Fibroblast of the aortic adventitia (primary cell): ENCODE results near the gene CCNY. TPM values are rescaled to one million over a fixed set of nuclear protein-coding genes. Genes with fewer than 3 reads are reported as not detected.
A peak's percentile ranks its signal among the peaks of the same experiment; 100 is the strongest.
"Not testable (repeated sequence)": the region's sequence is repeated elsewhere in the genome, so short reads cannot be mapped to it uniquely, and the experiment has no call there.

ENCODE experiments used
- DNase-seq: peaks from one replicate; pipeline ENCODE4 v3.0.0-alpha.2; 2010; ENCODE audit warnings: low read depth
- H3K4me3 ChIP-seq: 2 replicates; pipeline ENCODE4 v1.5.1; 2011; ENCODE audit warnings: low read depth, mild to moderate bottlenecking, control low read depth, low read length, moderate library complexity
- total RNA-seq: library from RNA; depleted of rRNA; stranded (reverse); fragments of >200 nt; gene quantifications from 2 replicates; pipeline ENCODE4 v1.2.3, GENCODE V29; 2012; ENCODE audit warnings: low replicate concordance
- TF ChIP-seq, protein P1 (sequence below): IDR thresholded peaks from 2 replicates; pipeline ENCODE4 v1.5.1; 2011; ENCODE audit warnings: mild to moderate bottlenecking, low read length, control low read depth, inconsistent platforms; ENCODE audit not compliant: insufficient read depth

Gene CCNY
- total RNA-seq, 1 donor, result 55.4 TPM

DNA sequence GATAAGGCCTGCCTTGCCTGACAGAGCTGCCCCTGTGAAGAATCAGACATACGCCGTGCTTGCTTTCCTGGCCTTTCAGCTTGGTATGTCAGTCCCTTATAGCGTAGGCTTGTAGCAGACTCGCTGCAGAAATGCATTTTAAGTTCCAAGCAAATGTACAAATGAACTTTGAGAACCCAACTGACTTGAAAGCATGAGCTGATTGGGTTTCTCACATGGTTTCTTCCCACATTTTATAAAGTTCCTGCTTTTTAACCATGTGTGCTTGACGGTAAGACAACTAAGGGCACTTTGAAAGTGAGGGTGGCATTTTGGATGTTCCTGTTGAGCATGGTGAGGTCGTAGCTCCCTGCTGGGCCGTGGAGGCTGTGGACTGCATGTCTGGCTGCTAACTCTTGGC lies 62.6 kb downstream of the CCNY start:
- TF ChIP-seq, protein P1, sequence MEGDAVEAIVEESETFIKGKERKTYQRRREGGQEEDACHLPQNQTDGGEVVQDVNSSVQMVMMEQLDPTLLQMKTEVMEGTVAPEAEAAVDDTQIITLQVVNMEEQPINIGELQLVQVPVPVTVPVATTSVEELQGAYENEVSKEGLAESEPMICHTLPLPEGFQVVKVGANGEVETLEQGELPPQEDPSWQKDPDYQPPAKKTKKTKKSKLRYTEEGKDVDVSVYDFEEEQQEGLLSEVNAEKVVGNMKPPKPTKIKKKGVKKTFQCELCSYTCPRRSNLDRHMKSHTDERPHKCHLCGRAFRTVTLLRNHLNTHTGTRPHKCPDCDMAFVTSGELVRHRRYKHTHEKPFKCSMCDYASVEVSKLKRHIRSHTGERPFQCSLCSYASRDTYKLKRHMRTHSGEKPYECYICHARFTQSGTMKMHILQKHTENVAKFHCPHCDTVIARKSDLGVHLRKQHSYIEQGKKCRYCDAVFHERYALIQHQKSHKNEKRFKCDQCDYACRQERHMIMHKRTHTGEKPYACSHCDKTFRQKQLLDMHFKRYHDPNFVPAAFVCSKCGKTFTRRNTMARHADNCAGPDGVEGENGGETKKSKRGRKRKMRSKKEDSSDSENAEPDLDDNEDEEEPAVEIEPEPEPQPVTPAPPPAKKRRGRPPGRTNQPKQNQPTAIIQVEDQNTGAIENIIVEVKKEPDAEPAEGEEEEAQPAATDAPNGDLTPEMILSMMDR, result no peak
- no peak overlapping the region for H3K4me3 ChIP-seq
- DNase-seq, result no peak

DNA sequence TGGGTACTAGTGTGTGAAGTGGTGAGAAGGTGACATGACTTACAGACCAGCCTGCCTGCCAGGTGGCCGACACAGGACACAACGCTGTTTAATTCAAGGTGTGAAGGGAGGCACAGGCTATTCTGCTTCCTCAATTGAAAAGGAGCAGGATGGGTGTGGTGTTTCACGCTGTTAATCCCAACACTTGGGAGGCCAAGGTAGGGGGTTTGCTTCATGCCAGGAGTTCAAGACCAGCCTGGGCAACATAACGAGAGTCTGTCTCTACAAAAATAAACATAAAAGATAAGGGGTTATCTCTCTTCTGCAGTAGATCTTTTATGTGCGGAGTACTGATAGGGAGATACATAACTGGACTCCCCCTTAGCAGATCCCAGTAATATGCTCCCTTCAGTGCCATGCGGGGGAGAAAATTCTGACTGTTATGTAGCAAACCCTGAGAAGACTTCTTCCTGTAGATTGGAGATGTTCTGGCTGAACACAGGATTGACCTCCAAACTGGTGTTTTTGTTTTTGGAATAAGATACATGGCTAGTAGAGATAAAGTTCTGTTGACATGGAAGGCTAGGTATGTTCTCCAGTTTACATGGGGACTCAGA lies 63.2 kb downstream of the CCNY start:
- no peak overlapping the region for H3K4me3 ChIP-seq
- no peak for DNase-seq
- TF ChIP-seq, protein P1, result no peak

DNA sequence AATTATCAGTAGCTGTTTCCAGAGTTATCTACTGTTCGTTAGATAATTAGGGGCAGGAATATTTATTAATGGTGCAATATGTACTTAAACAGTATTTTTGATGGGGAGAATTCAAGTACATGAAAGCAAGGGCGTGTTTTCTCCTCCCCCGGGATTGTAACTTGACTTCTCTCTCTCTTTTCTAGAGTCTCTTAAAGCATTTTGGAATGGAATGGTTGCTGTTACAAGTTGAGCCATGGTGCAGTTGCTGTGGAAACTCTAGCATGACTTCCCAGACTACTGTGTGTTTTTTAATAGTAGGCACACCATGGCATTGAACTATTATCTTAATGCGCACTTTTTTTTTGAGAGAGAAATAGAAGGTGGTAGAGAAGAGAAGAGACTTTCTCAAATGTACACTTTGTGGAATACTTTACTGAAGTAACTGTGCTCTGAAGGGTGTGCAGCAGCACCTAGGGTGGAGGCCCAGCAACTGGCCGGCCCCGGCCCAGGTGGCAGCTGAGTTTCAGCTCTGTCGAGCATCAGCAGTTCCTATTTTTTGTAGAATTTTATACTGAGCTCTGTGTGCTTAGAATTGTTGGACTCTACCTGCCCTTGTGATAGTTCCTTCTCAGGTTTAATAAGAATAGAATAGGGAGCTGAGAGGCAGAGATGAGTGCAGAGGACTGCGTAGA lies 64.4 kb downstream of the CCNY start:
- H3K4me3 ChIP-seq, result no peak overlapping the region
- DNase-seq, result peak; percentile 52
- TF ChIP-seq, protein P1, result no peak

DNA sequence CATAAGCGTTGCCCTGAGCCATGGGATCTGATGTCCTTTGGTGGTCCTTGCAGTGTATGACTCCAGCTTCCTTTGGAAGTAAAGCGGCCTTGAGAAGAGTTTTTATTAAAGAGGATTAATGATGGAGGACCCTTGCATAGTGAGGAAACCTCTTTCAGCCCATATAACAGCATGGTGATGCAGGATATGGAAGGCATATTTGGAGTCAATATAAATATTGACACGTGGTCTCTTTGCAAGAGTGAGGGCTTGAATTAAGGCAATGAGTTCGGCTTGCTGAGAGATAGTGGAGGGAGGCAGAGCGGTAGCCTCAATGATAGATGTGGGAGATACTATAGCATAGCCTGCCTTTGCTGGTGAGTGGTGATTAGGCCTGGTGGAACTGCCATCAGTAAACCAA lies 67.2 kb downstream of the CCNY start:
- not testable (repeated sequence) for DNase-seq, H3K4me3 ChIP-seq

DNA sequence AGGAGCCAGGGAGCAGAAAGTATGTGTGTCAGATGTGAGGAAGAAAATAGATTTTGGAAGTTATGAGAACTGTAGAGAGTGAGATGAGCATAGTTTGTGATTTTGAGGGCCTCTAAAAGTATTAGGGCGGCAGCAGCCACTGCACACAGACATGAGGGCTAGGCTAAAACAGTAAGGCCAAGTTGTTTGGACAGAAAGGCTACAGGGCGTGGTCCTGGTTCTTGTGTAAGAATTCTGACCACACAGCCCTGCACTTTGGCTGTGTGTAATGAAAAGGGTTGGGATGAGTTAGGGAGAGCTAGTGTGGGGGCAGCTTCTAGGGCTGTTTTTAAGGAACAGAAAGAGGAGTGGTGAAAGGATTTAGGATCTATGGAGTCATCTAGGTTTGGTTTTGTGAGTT lies 67.8 kb downstream of the CCNY start:
- not testable (repeated sequence) for H3K4me3 ChIP-seq
- DNase-seq, result peak; percentile 75

DNA sequence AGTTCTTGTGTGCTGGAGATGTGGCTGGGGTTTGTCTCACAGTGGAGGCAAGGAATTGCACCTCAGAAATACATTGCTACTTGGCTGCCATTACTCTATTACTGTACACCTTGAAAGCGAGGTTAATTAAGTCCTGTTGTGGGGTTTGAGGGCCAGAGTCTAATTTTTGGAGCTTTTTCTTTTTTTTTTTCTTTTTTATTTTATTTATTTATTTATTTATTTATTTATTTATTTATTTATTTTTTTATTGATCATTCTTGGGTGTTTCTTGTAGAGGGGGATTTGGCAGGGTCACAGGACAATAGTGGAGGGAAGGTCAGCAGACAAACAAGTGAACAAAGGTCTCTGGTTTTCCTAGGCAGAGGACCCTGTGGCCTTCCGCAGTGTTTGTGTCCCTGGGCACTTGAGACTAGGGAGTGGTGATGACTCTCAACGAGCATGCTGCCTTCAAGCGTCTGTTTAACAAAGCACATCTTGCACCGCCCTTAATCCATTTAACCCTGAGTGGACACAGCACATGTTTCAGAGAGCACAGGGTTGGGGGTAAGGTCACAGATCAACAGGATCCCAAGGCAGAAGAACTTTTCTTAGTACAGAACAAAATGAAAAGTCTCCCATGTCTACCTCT lies 69.8 kb downstream of the CCNY start:
- DNase-seq, H3K4me3 ChIP-seq: not testable (repeated sequence)

DNA sequence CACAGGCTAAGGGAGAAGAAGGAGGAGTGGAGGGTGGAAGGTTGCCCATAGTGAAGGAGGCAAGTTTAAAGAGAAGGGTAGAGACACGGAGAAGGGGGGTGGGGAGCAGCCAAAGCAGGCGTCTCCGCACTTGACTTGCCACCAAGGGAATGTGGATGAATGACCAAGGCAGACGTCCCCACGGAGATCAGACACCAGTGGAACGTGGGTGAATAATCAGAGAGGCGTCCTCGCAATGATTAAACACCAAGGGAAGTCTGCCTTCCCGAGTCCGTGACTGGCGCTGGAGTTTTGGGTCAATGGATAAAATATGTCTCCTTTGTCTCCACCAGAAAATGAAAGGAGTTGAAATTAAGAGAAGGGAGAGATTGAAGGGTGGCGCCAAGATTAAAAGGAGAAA lies 71.4 kb downstream of the CCNY start:
- H3K4me3 ChIP-seq, DNase-seq: not testable (repeated sequence)

DNA sequence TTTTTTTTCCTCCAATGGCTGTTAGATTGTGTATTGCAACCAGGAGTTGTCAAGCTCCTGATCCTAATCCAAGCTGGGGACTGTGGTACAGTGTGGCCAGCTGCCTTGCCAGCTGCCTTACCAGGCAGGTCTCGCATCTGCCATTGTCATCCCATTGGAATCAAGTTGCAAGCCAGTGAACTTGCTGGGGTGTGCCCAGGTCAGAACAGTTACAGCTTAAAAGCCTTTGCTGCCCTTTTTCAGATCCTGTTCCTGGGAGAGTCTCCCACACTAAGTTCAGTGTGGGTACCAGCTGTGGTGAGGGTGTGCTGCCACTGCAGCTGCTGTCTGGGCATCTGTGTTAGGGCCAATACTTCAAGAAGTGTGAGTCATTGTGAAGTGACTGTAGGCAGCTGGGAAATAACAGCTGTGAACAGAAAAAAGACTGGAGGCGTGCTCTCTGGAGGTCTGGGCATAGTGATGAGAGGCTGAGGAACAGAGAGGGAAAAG lies 72.8 kb downstream of the CCNY start:
- peak; percentile 75 for DNase-seq
- TF ChIP-seq, protein P1, result no peak
- no peak overlapping the region for H3K4me3 ChIP-seq

DNA sequence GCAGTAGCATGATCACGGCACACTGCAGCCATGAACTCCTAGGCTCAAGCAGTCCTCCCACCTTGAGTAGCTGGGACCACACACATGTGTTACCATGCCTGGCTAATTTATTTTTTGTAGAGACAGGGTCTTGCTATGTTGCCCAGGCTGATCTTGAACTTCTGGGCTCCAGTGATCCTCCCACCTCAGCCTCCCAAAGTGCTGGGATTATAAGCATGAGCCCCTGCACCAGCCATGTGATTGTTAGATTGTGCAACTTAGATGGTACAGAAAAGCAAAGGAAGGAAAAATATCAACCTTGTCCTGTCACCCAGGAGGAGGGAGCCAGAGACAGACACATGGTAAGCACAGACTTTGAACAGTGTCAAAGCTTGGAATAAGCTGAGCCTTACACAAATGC lies 73.5 kb downstream of the CCNY start:
- TF ChIP-seq, protein P1, result no peak
- no peak for DNase-seq
- no peak overlapping the region for H3K4me3 ChIP-seq
